Measurements from ENCODE around the gene KRT23.

GRCh38 chr17:40966848-40967247 is 29.4 kb upstream of the KRT23 start, which contains the start of gene KRT39:
- TF ChIP-seq POLR2A (IDR thresholded peaks at IDR 0.05) (no peak), EP300 (IDR thresholded peaks at IDR 0.05) (no peak)
- TF ChIP-seq, protein P1, sequence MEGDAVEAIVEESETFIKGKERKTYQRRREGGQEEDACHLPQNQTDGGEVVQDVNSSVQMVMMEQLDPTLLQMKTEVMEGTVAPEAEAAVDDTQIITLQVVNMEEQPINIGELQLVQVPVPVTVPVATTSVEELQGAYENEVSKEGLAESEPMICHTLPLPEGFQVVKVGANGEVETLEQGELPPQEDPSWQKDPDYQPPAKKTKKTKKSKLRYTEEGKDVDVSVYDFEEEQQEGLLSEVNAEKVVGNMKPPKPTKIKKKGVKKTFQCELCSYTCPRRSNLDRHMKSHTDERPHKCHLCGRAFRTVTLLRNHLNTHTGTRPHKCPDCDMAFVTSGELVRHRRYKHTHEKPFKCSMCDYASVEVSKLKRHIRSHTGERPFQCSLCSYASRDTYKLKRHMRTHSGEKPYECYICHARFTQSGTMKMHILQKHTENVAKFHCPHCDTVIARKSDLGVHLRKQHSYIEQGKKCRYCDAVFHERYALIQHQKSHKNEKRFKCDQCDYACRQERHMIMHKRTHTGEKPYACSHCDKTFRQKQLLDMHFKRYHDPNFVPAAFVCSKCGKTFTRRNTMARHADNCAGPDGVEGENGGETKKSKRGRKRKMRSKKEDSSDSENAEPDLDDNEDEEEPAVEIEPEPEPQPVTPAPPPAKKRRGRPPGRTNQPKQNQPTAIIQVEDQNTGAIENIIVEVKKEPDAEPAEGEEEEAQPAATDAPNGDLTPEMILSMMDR (IDR thresholded peaks at IDR 0.05) = no peak
